Right lobe of liver (tissue), 4 donors: Measurements from ENCODE around the gene SH3RF2.

Source experiments
- CTCF ChIP-seq, 4 donors: fragments of 200-600 bp in 3 of 4; fragments of 450-650 bp in 1 of 4; IDR thresholded peaks; one replicate each; pipeline versions ENCODE4 v1.5.1 to v1.8.0; 2016 to 2022; ENCODE audit warnings: antibody characterized with exemption in 4 of 4, mild to moderate bottlenecking in 2 of 4
- POLR2A ChIP-seq: fragments of 450-650 bp; IDR thresholded peaks from one replicate; pipeline ENCODE4 v1.6.1; 2017; ENCODE audit warnings: antibody characterized with exemption, mild to moderate bottlenecking
- donor health status: DM: no; HTN: no; CAD: no.
- donor health status: DM: no; HTN: no; CAD: no.
- donor health status: DM: no; HTN: yes; CAD: no.

GRCh38 chr5:146105477-146105876, 169.1 kb downstream of the SH3RF2 start, which contains the start of gene PLAC8L1:
- TF ChIP-seq CTCF (IDR thresholded peaks at IDR 0.05) (no peak), POLR2A (no peak)
